Ishikawa (cell line): ENCODE measurements around the gene SLC38A5.
"Not testable (repeated sequence)": the region's sequence is repeated elsewhere in the genome, so short reads cannot be mapped to it uniquely, and the experiment has no call there.

Experiments used
- EP300 ChIP-seq: IDR thresholded peaks from 2 replicates; pipeline ENCODE4 v1.6.1; 2012; ENCODE audit warnings: borderline replicate concordance
- RAD21 ChIP-seq: IDR thresholded peaks from 2 replicates; pipeline ENCODE4 v1.6.1; 2012; ENCODE audit warnings: low read depth
- TAF1 ChIP-seq: IDR thresholded peaks from 2 replicates; pipeline ENCODE4 v1.6.1; 2012; ENCODE audit warnings: low read depth, mild to moderate bottlenecking
- TCF12 ChIP-seq: IDR thresholded peaks from 2 replicates; pipeline ENCODE4 v1.6.1; 2012; ENCODE audit warnings: low read depth
- TEAD4 ChIP-seq: IDR thresholded peaks from 2 replicates; pipeline ENCODE4 v1.6.1; 2012
- YY1 ChIP-seq: IDR thresholded peaks from 2 replicates; pipeline ENCODE4 v1.6.1; 2012; ENCODE audit warnings: low read depth
- ZBTB7A ChIP-seq: IDR thresholded peaks from 2 replicates; pipeline ENCODE4 v1.6.1; 2012; ENCODE audit warnings: low read depth

Gene SLC38A5

GRCh38 chrX:48450076-48450475 is 20.0 kb downstream of the SLC38A5 start:
- TF ChIP-seq ZBTB7A (no peak), EP300 (no peak), RAD21 (no peak), TCF12 (no peak)

DNA sequence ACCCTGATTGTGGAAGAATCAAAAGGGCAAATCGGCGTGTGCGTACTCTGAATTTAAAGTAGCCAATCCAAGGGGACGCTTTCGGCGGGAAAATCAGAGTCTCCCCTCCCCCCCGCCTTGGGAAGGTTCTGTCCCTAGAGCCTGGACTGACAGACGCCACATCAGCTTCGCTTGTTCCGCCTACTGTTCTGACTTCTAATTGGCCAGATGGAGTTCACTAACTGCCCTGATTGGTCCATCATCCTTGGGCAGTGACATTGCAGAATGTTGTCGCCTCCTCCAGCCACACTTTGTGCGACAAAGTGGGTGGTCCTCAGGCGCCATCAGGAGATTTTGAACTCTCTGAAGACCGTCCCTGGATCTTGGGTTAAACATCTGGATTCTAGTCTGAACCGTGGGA is 58.2 kb downstream of the SLC38A5 start, which contains the start of gene SSX4B:
SSX4B (minus strand) TSS at position 101 of the 400 bp plus-strand sequence. CDS start 588 bp downstream, outside the sequence.
- not testable (repeated sequence) for TF ChIP-seq YY1, TAF1, TEAD4
